Mucosa of stomach (tissue), 1 donor: Measurements from ENCODE around the gene FHOD3.

Experiments used
- H3K27me3 ChIP-seq: one replicate; pipeline ENCODE4 v1.7.0; 2013; ENCODE audit warnings: mild to moderate bottlenecking, low read length; ENCODE audit not compliant: control insufficient read depth, insufficient read depth
- H3K36me3 ChIP-seq: one replicate; pipeline ENCODE4 v1.7.0; 2013; ENCODE audit warnings: low read length; ENCODE audit not compliant: control insufficient read depth, insufficient read depth
- H3K4me1 ChIP-seq: one replicate; pipeline ENCODE4 v1.7.0; 2013; ENCODE audit warnings: mild to moderate bottlenecking, low read length; ENCODE audit not compliant: control insufficient read depth, insufficient read depth
- H3K4me3 ChIP-seq: one replicate; pipeline ENCODE4 v1.7.0; 2013; ENCODE audit warnings: low read length
- H3K9ac ChIP-seq: one replicate; pipeline ENCODE4 v1.7.0; 2013; ENCODE audit warnings: mild to moderate bottlenecking, low read length, moderate library complexity
- H3K9me3 ChIP-seq: one replicate; pipeline ENCODE4 v1.7.0; 2013; ENCODE audit warnings: mild to moderate bottlenecking, low read length, moderate library complexity; ENCODE audit not compliant: control insufficient read depth
- donor health status: Pancreatic carcinoma.

FHOD3 gene

GRCh38 chr18:36409779-36410178 lies 112.3 kb downstream of the FHOD3 start:
- H3K9me3 ChIP-seq: no peaks in the 10 kb centered on the region
- no peak overlapping the region for H3K4me3 ChIP-seq

GRCh38 chr18:36410346-36410745 lies 112.8 kb downstream of the FHOD3 start:
- H3K27me3 ChIP-seq: no peaks in the 10 kb centered on the region
- H3K9ac ChIP-seq: no peak overlapping the region
- no peaks in the 10 kb centered on the region for H3K4me1 ChIP-seq
- no peaks in the 10 kb centered on the region for H3K36me3 ChIP-seq
- no peak overlapping the region for H3K4me3 ChIP-seq
- no peaks in the 10 kb centered on the region for H3K9me3 ChIP-seq

More at GRCh38 chr18:36409779-36410178, 112.3 kb downstream of the FHOD3 start:
- Histone ChIP-seq H3K9ac (no peak overlapping the region), H3K4me1 (no peaks in the 10 kb centered on the region), H3K36me3 (no peaks in the 10 kb centered on the region), H3K27me3 (no peaks in the 10 kb centered on the region)

- Histone ChIP-seq H3K9ac (no peak overlapping the region), H3K4me1 (no peaks in the 10 kb centered on the region), H3K27me3 (no peaks in the 10 kb centered on the region)
Observed at GRCh38 chr18:36411745-36412168, 114.2 kb downstream of the FHOD3 start.

GRCh38 chr18:36412778-36413177 lies 115.3 kb downstream of the FHOD3 start:
- H3K9ac ChIP-seq: no peak overlapping the region
- H3K36me3 ChIP-seq: no peaks in the 10 kb centered on the region
- no peak overlapping the region for H3K4me3 ChIP-seq
- no peaks in the 10 kb centered on the region for H3K4me1 ChIP-seq
- no peaks in the 10 kb centered on the region for H3K9me3 ChIP-seq
- no peaks in the 10 kb centered on the region for H3K27me3 ChIP-seq

More at GRCh38 chr18:36411745-36412168, 114.2 kb downstream of the FHOD3 start:
- no peaks in the 10 kb centered on the region for H3K9me3 ChIP-seq
- no peak overlapping the region for H3K4me3 ChIP-seq
- no peaks in the 10 kb centered on the region for H3K36me3 ChIP-seq

GRCh38 chr18:36415171-36415570 lies 117.7 kb downstream of the FHOD3 start:
- Histone ChIP-seq H3K4me3 (no peak overlapping the region), H3K9me3 (no peaks in the 10 kb centered on the region), H3K4me1 (no peaks in the 10 kb centered on the region), H3K27me3 (no peaks in the 10 kb centered on the region), H3K36me3 (no peaks in the 10 kb centered on the region), H3K9ac (no peak overlapping the region)

GRCh38 chr18:36415625-36416024 lies 118.1 kb downstream of the FHOD3 start:
- no peak overlapping the region for H3K9ac ChIP-seq
- H3K27me3 ChIP-seq: no peaks in the 10 kb centered on the region
- no peak overlapping the region for H3K4me3 ChIP-seq
- no peaks in the 10 kb centered on the region for H3K4me1 ChIP-seq
- no peaks in the 10 kb centered on the region for H3K9me3 ChIP-seq
- no peaks in the 10 kb centered on the region for H3K36me3 ChIP-seq

- H3K27me3 ChIP-seq: no peaks in the 10 kb centered on the region
- H3K4me3 ChIP-seq: no peak overlapping the region
- H3K9me3 ChIP-seq: no peaks in the 10 kb centered on the region
- no peaks in the 10 kb centered on the region for H3K4me1 ChIP-seq
- no peaks in the 10 kb centered on the region for H3K36me3 ChIP-seq
- no peak overlapping the region for H3K9ac ChIP-seq
Observed at GRCh38 chr18:36419188-36419899, 121.8 kb downstream of the FHOD3 start.

GRCh38 chr18:36419900-36420531 lies 122.5 kb downstream of the FHOD3 start:
- Histone ChIP-seq H3K9me3 (no peaks in the 10 kb centered on the region), H3K9ac (no peak overlapping the region), H3K27me3 (no peaks in the 10 kb centered on the region), H3K4me3 (no peak overlapping the region), H3K4me1 (no peaks in the 10 kb centered on the region), H3K36me3 (no peaks in the 10 kb centered on the region)

- Histone ChIP-seq H3K9me3 (no peaks in the 10 kb centered on the region), H3K4me1 (no peaks in the 10 kb centered on the region), H3K9ac (no peak overlapping the region), H3K4me3 (no peak overlapping the region), H3K36me3 (no peaks in the 10 kb centered on the region), H3K27me3 (no peaks in the 10 kb centered on the region)
Observed at GRCh38 chr18:36420826-36421225, 123.3 kb downstream of the FHOD3 start.

- Histone ChIP-seq H3K4me3 (no peak overlapping the region), H3K4me1 (no peaks in the 10 kb centered on the region), H3K27me3 (no peaks in the 10 kb centered on the region), H3K9ac (no peak overlapping the region), H3K36me3 (no peaks in the 10 kb centered on the region), H3K9me3 (no peaks in the 10 kb centered on the region)
Observed at GRCh38 chr18:36424741-36425142, 127.2 kb downstream of the FHOD3 start.

GRCh38 chr18:36427369-36427768 lies 129.9 kb downstream of the FHOD3 start:
- no peak overlapping the region for H3K9ac ChIP-seq
- H3K4me1 ChIP-seq: no peaks in the 10 kb centered on the region
- H3K36me3 ChIP-seq: no peaks in the 10 kb centered on the region
- no peaks in the 10 kb centered on the region for H3K27me3 ChIP-seq
- no peak overlapping the region for H3K4me3 ChIP-seq
- H3K9me3 ChIP-seq: no peaks in the 10 kb centered on the region

- no peak overlapping the region for H3K4me3 ChIP-seq
- no peaks in the 10 kb centered on the region for H3K36me3 ChIP-seq
- no peaks in the 10 kb centered on the region for H3K4me1 ChIP-seq
- H3K9me3 ChIP-seq: no peaks in the 10 kb centered on the region
- no peak overlapping the region for H3K9ac ChIP-seq
- no peaks in the 10 kb centered on the region for H3K27me3 ChIP-seq
Observed at GRCh38 chr18:36427831-36428230, 130.3 kb downstream of the FHOD3 start.
